ENCODE results near the gene ST6GALNAC3.

The ST6GALNAC3 gene

GRCh38 chr1:76137746-76138145 is 63.2 kb downstream of the ST6GALNAC3 start:
- Histone ChIP-seq H3K27ac (ENCODE audit: extremely low read depth, low read depth, low read length) (no peak overlapping the region), H3K9me3 (ENCODE audit: control insufficient read depth, insufficient read depth, low read depth, low read length) (no peaks in the 10 kb centered on the region), H3K4me3 (ENCODE audit: low read depth, low read length) (no peak overlapping the region), H3K36me3 (ENCODE audit: control insufficient read depth in 2 of 2, insufficient read depth in 1 of 2, low read length in 2 of 2) (no peaks in the 10 kb centered on the region), H3K4me1 (ENCODE audit: control insufficient read depth, insufficient read depth, low read length) (peaks cover under 1% of the 10 kb centered on the region; the same call in 1 of the 2 replicates)
- CTCF ChIA-PET, result no interaction called here
- POLR2A ChIA-PET, result no interaction called here
- TF ChIP-seq ZNF223 (tag by site-specific recombination; IDR thresholded peaks at IDR 0.05) (no peak), ZNF677 (tag by site-specific recombination; IDR thresholded peaks at IDR 0.05) (no peak), ZBTB1 (tag by site-specific recombination; IDR thresholded peaks at IDR 0.05) (no peak), ZXDB (tag by site-specific recombination; IDR thresholded peaks at IDR 0.05) (no peak), IKZF3 (tag by site-specific recombination; IDR thresholded peaks at IDR 0.05) (no peak), RBAK (tag by site-specific recombination; IDR thresholded peaks at IDR 0.05) (no peak), ZNF174 (tag by site-specific recombination; IDR thresholded peaks at IDR 0.05) (no peak), MYNN (tag by site-specific recombination; IDR thresholded peaks at IDR 0.05; ENCODE audit: borderline replicate concordance) (no peak), ZNF837 (tag by site-specific recombination; IDR thresholded peaks at IDR 0.05) (no peak)

GRCh38 chr1:76138217-76138616 is 63.7 kb downstream of the ST6GALNAC3 start:
- H3K36me3 ChIP-seq (ENCODE audit: control insufficient read depth in 2 of 2, insufficient read depth in 1 of 2, low read length in 2 of 2), result no peaks in the 10 kb centered on the region
- no peak overlapping the region for H3K27ac ChIP-seq (ENCODE audit: extremely low read depth, low read depth, low read length)
- peaks cover 6% of the 10 kb centered on the region; the same call in 1 of the 2 replicates for H3K4me1 ChIP-seq (ENCODE audit: control insufficient read depth, insufficient read depth, low read length)
- CTCF ChIA-PET, result interaction anchor here (0.6 kb wide), 1 partner anchor 1395 kb away, joined by 3 read pairs; no protein-coding TSS in a partner anchor
- TF ChIP-seq ZNF341 (tag by site-specific recombination; IDR thresholded peaks at IDR 0.05; ENCODE audit: low read depth) (peak; percentile 76), ZNF747 (tag by site-specific recombination; IDR thresholded peaks at IDR 0.05) (no peak), ZNF548 (tag by site-specific recombination; IDR thresholded peaks at IDR 0.05) (no peak), ZNF626 (tag by site-specific recombination; IDR thresholded peaks at IDR 0.05) (no peak)
- H3K4me3 ChIP-seq (ENCODE audit: low read depth, low read length), result no peak overlapping the region
- no peaks in the 10 kb centered on the region for H3K9me3 ChIP-seq (ENCODE audit: control insufficient read depth, insufficient read depth, low read depth, low read length)
- POLR2A ChIA-PET, result no interaction called here

GRCh38 chr1:76140227-76140626 is 65.7 kb downstream of the ST6GALNAC3 start:
- no peak overlapping the region for H3K4me3 ChIP-seq (ENCODE audit: low read depth, low read length)
- no peaks in the 10 kb centered on the region for H3K9me3 ChIP-seq (ENCODE audit: control insufficient read depth, insufficient read depth, low read depth, low read length)
- no peak overlapping the region for H3K27ac ChIP-seq (ENCODE audit: extremely low read depth, low read depth, low read length)
- no peak for TF ChIP-seq ZBTB6 (tag by site-specific recombination; IDR thresholded peaks at IDR 0.05)
- TF ChIP-seq ZNF335 (tag by site-specific recombination; conservative IDR thresholded peaks at IDR 0.05), result peak; percentile 31; the same call in 1 of the 2 replicates
- TF ChIP-seq CTCF (tag by site-specific recombination; IDR thresholded peaks at IDR 0.05), result peak; percentile 45
- TF ChIP-seq ZNF121 (tag by site-specific recombination; IDR thresholded peaks at IDR 0.05), result no peak
- H3K4me1 ChIP-seq (ENCODE audit: control insufficient read depth, insufficient read depth, low read length), result peaks cover 6% of the 10 kb centered on the region
- ChIA-PET CTCF (interaction anchor here (0.6 kb wide), 1 partner anchor 13 kb away, joined by 5 read pairs; no protein-coding TSS in a partner anchor), POLR2A (interaction anchor here (0.7 kb wide), 1 partner anchor 18 kb away, joined by 4 read pairs; no protein-coding TSS in a partner anchor)
- no peaks in the 10 kb centered on the region for H3K36me3 ChIP-seq (ENCODE audit: control insufficient read depth in 2 of 2, insufficient read depth in 1 of 2, low read length in 2 of 2)

- no peak overlapping the region for H3K4me3 ChIP-seq (ENCODE audit: low read depth, low read length)
- H3K36me3 ChIP-seq (ENCODE audit: control insufficient read depth in 2 of 2, insufficient read depth in 1 of 2, low read length in 2 of 2), result no peaks in the 10 kb centered on the region
- CTCF ChIA-PET, result interaction anchor here (0.6 to 1.0 kb wide), 3 partner anchors 18 to 235 kb away, joined by 3 read pairs; no protein-coding TSS in a partner anchor
- H3K9me3 ChIP-seq (ENCODE audit: control insufficient read depth, insufficient read depth, low read depth, low read length), result no peaks in the 10 kb centered on the region
- POLR2A ChIA-PET, result no interaction called here
- TF ChIP-seq ZNF548 (tag by site-specific recombination; IDR thresholded peaks at IDR 0.05) (no peak), MZF1 (tag by site-specific recombination; IDR thresholded peaks at IDR 0.05; ENCODE audit: borderline replicate concordance) (peak; percentile 74; the same call in 1 of the 2 replicates)
- H3K4me1 ChIP-seq (ENCODE audit: control insufficient read depth, insufficient read depth, low read length), result peaks cover 6% of the 10 kb centered on the region
- no peak overlapping the region for H3K27ac ChIP-seq (ENCODE audit: extremely low read depth, low read depth, low read length)
Observed at GRCh38 chr1:76141929-76142328, 67.4 kb downstream of the ST6GALNAC3 start.

Measured in HEK293 (cell line).